ENCODE measurements around the gene CFAP251. TPM values are rescaled to one million over a fixed set of nuclear protein-coding genes. Genes with fewer than 3 reads are reported as not detected.

CFAP251 gene
- total and polyA plus RNA-seq, 8 donors: 0.29 to 2.8 (median 1.2) TPM; not detected in 2

GRCh38 chr12:121932914-121933521 lies 14.6 kb downstream of the CFAP251 start:
- H3K27ac ChIP-seq: no peak overlapping the region
- H3K4me1 ChIP-seq: no peaks in the 10 kb centered on the region
- no peaks in the 10 kb centered on the region for H3K27me3 ChIP-seq
- H3K36me3 ChIP-seq: peaks cover 0 to 14% (median 3%) of the 10 kb centered on the region in 4 donors
- no peaks in the 10 kb centered on the region for H3K9me3 ChIP-seq
- DNase-seq: no peak
- TF ChIP-seq EP300 (IDR thresholded peaks at IDR 0.05) (no peak), POLR2AphosphoS5 (IDR thresholded peaks at IDR 0.05) (no peak), CTCF (IDR thresholded peaks at IDR 0.05) (no peak), POLR2A (IDR thresholded peaks at IDR 0.05) (no peak)
- intact Hi-C loops (cut with DNase I; ENCODE audit: low total_unique reads): no loop called here
- no peak overlapping the region for H3K4me3 ChIP-seq
- 91 to 95% (median 94%) methylated on average over 4 of the region's 4 CpGs for WGBS, 5 donors

GRCh38 chr12:121933522-121934308 lies 15.3 kb downstream of the CFAP251 start:
- H3K36me3 ChIP-seq: peaks cover 0 to 15% (median 3%) of the 10 kb centered on the region in 4 donors
- no peaks in the 10 kb centered on the region for H3K27me3 ChIP-seq
- TF ChIP-seq EP300 (IDR thresholded peaks at IDR 0.05) (no peak), POLR2AphosphoS5 (IDR thresholded peaks at IDR 0.05) (no peak), POLR2A (IDR thresholded peaks at IDR 0.05) (no peak), CTCF (IDR thresholded peaks at IDR 0.05) (no peak)
- H3K9me3 ChIP-seq: no peaks in the 10 kb centered on the region
- intact Hi-C loops (cut with DNase I; ENCODE audit: low total_unique reads): no loop called here
- H3K4me3 ChIP-seq: no peak overlapping the region
- H3K4me1 ChIP-seq: no peaks in the 10 kb centered on the region
- no peak overlapping the region for H3K27ac ChIP-seq
- 86 to 91% (median 87%) methylated on average over 17 of the region's 17 CpGs for WGBS, 5 donors
- peak in 1 of 2 donors; percentile 50 for DNase-seq

- Histone ChIP-seq H3K27me3 (no peaks in the 10 kb centered on the region), H3K9me3 (no peaks in the 10 kb centered on the region), H3K4me3 (no peak overlapping the region), H3K4me1 (no peaks in the 10 kb centered on the region), H3K36me3 (peaks cover 0 to 15% (median 3%) of the 10 kb centered on the region in 4 donors), H3K27ac (no peak overlapping the region)
- intact Hi-C loops (cut with DNase I; ENCODE audit: low total_unique reads): no loop called here
- TF ChIP-seq POLR2A (IDR thresholded peaks at IDR 0.05): no peak
- 96 to 100% (median 97%) methylated on average over 2 of the region's 2 CpGs for WGBS, 5 donors
- no peak for DNase-seq
Measured at GRCh38 chr12:121934309-121934664, 15.9 kb downstream of the CFAP251 start.

GRCh38 chr12:121937654-121938053 lies 19.3 kb downstream of the CFAP251 start:
- Histone ChIP-seq H3K9me3 (no peaks in the 10 kb centered on the region), H3K36me3 (peaks cover 0 to 18% (median 3%) of the 10 kb centered on the region in 4 donors), H3K27me3 (no peaks in the 10 kb centered on the region), H3K27ac (no peak overlapping the region), H3K4me1 (no peaks in the 10 kb centered on the region), H3K4me3 (no peak overlapping the region)
- WGBS, 5 donors: 89 to 93% (median 91%) methylated on average over 7 of the region's 7 CpGs
- TF ChIP-seq CTCF (IDR thresholded peaks at IDR 0.05): no peak
- TF ChIP-seq POLR2A (IDR thresholded peaks at IDR 0.05): no peak
- TF ChIP-seq POLR2AphosphoS5 (IDR thresholded peaks at IDR 0.05): no peak
- TF ChIP-seq EP300 (IDR thresholded peaks at IDR 0.05): no peak
- intact Hi-C loops (cut with DNase I; ENCODE audit: low total_unique reads): no loop called here
- DNase-seq: no peak

GRCh38 chr12:121939186-121939585 lies 20.8 kb downstream of the CFAP251 start:
- no peaks in the 10 kb centered on the region for H3K9me3 ChIP-seq
- no peak for DNase-seq
- no peak overlapping the region for H3K4me3 ChIP-seq
- peaks cover 0 to 27% (median 3%) of the 10 kb centered on the region in 4 donors for H3K36me3 ChIP-seq
- TF ChIP-seq EP300 (IDR thresholded peaks at IDR 0.05) (no peak), CTCF (IDR thresholded peaks at IDR 0.05) (no peak), POLR2A (IDR thresholded peaks at IDR 0.05) (no peak), POLR2AphosphoS5 (IDR thresholded peaks at IDR 0.05) (no peak)
- intact Hi-C loops (cut with DNase I; ENCODE audit: low total_unique reads): no loop called here
- no peaks in the 10 kb centered on the region for H3K27me3 ChIP-seq
- no peak overlapping the region for H3K27ac ChIP-seq
- WGBS, 5 donors: 42 to 70% (median 47%) methylated on average over 7 of the region's 7 CpGs
- H3K4me1 ChIP-seq: no peaks in the 10 kb centered on the region

Data from stomach (tissue), 9 donors.